HG02623 (cell line): ENCODE measurements around the gene GRIK1.
A peak's percentile ranks its signal among the peaks of the same experiment; 100 is the strongest.

Source experiments
- ATAC-seq: cut with Tn5 transposase; IDR thresholded peaks from one replicate; pipeline ENCODE4 v1.9.1; 2021; ENCODE audit warnings: moderate library complexity; ENCODE audit not compliant: unreplicated experiment

The GRIK1 gene

GRCh38 chr21:29721964-29722363 is 217.8 kb downstream of the GRIK1 start:
- ATAC-seq, result no peak

GRCh38 chr21:29721221-29721620 is 218.6 kb downstream of the GRIK1 start:
- ATAC-seq, result no peak

- no peak for ATAC-seq
Measured at GRCh38 chr21:29719521-29719920, 220.3 kb downstream of the GRIK1 start.

GRCh38 chr21:29718081-29718815 is 221.5 kb downstream of the GRIK1 start:
- ATAC-seq, result no peak

- no peak for ATAC-seq
Measured at GRCh38 chr21:29717659-29718058, 222.1 kb downstream of the GRIK1 start.

GRCh38 chr21:29716753-29717152 is 223.0 kb downstream of the GRIK1 start:
- ATAC-seq, result no peak

GRCh38 chr21:29715089-29715488 is 224.7 kb downstream of the GRIK1 start:
- ATAC-seq, result no peak

GRCh38 chr21:29712818-29713217 is 227.0 kb downstream of the GRIK1 start:
- ATAC-seq, result no peak

GRCh38 chr21:29711236-29711635 is 228.6 kb downstream of the GRIK1 start:
- ATAC-seq, result no peak

GRCh38 chr21:29710498-29710897 is 229.3 kb downstream of the GRIK1 start:
- ATAC-seq, result no peak

GRCh38 chr21:29708401-29708800 is 231.4 kb downstream of the GRIK1 start:
- no peak for ATAC-seq

- ATAC-seq, result no peak
Measured at GRCh38 chr21:29704719-29705118, 235.1 kb downstream of the GRIK1 start.

GRCh38 chr21:29701676-29702075 is 238.1 kb downstream of the GRIK1 start:
- no peak for ATAC-seq

GRCh38 chr21:29697555-29698193 is 242.1 kb downstream of the GRIK1 start:
- ATAC-seq, result peak; percentile 80

GRCh38 chr21:29696937-29697336 is 242.9 kb downstream of the GRIK1 start:
- no peak for ATAC-seq

- no peak for ATAC-seq
Measured at GRCh38 chr21:29691616-29692491, 247.9 kb downstream of the GRIK1 start.

GRCh38 chr21:29689753-29690152 is 250.0 kb downstream of the GRIK1 start:
- no peak for ATAC-seq

- ATAC-seq, result no peak
Measured at GRCh38 chr21:29684106-29684505, 255.7 kb downstream of the GRIK1 start.

- ATAC-seq, result no peak
Measured at GRCh38 chr21:29682800-29683199, 257.0 kb downstream of the GRIK1 start.

- ATAC-seq, result no peak
Measured at GRCh38 chr21:29680273-29680672, 259.5 kb downstream of the GRIK1 start.

GRCh38 chr21:29678626-29679025 is 261.2 kb downstream of the GRIK1 start:
- no peak for ATAC-seq

GRCh38 chr21:29677326-29677725 is 262.5 kb downstream of the GRIK1 start:
- ATAC-seq, result no peak
